Neural progenitor cell (in vitro differentiated cells): Measurements from ENCODE around the gene ADORA2A. TPM values are rescaled to one million over a fixed set of nuclear protein-coding genes. Genes with fewer than 3 reads are reported as not detected.

Experiments
- DNase-seq: peaks from one replicate; pipeline ENCODE4 v3.0.0-alpha.2; 2016; ENCODE audit warnings: low spot score
- H2AFZ ChIP-seq: fragments of 200-600 bp; sonication (generic); replicated peaks from 2 replicates; pipeline ENCODE4 v1.6.1; 2016; ENCODE audit warnings: antibody characterized with exemption
- H3F3A ChIP-seq: fragments of 200-600 bp; sonication (generic); 2 replicates; pipeline ENCODE4 v1.6.1; 2016; ENCODE audit warnings: antibody characterized with exemption, low read depth
- H3K27ac ChIP-seq: fragments of 200-600 bp; sonication (generic); 2 replicates; pipeline ENCODE4 v1.5.1; 2016; ENCODE audit warnings: mild to moderate bottlenecking
- H3K27me3 ChIP-seq: fragments of 200-600 bp; sonication (generic); 2 replicates; pipeline ENCODE4 v1.6.1; 2016; ENCODE audit warnings: mild to moderate bottlenecking, moderate library complexity
- H3K36me3 ChIP-seq: fragments of 200-600 bp; sonication (generic); 2 replicates; pipeline ENCODE4 v1.5.1; 2016
- H3K4me1 ChIP-seq: fragments of 200-600 bp; sonication (generic); 2 replicates; pipeline ENCODE4 v1.6.1; 2016; ENCODE audit warnings: mixed run types
- H3K4me2 ChIP-seq: fragments of 200-600 bp; sonication (generic); 2 replicates; pipeline ENCODE4 v1.6.1; 2016
- H3K4me3 ChIP-seq: fragments of 200-600 bp; sonication (generic); 2 replicates; pipeline ENCODE4 v1.5.1; 2016
- H3K79me2 ChIP-seq: fragments of 200-600 bp; sonication (generic); 2 replicates; pipeline ENCODE4 v1.6.1; 2016; ENCODE audit warnings: low read depth
- H3K9ac ChIP-seq: fragments of 200-600 bp; sonication (generic); 2 replicates; pipeline ENCODE4 v1.6.1; 2016
- H3K9me3 ChIP-seq: fragments of 200-600 bp; sonication (generic); 2 replicates; pipeline ENCODE4 v1.5.1; 2016; ENCODE audit warnings: low read depth
- H4K20me1 ChIP-seq: fragments of 200-600 bp; sonication (generic); 2 replicates; pipeline ENCODE4 v1.6.1; 2016; ENCODE audit warnings: low read depth
- H3K27ac Mint-ChIP-seq: 3 replicates; pipeline ENCODE4 v1.8.0; 2021; ENCODE audit warnings: mixed read lengths
- H3K27me3 Mint-ChIP-seq: 2 replicates; pipeline ENCODE4 v1.8.0; 2022; ENCODE audit warnings: low read depth, mild to moderate bottlenecking, inconsistent platforms, moderate library complexity, mixed read lengths; ENCODE audit not compliant: insufficient read depth
- H3K36me3 Mint-ChIP-seq: 3 replicates; pipeline ENCODE4 v1.8.0; 2021; ENCODE audit warnings: mixed read lengths
- H3K4me1 Mint-ChIP-seq: 3 replicates; pipeline ENCODE4 v1.8.0; 2021; ENCODE audit warnings: mixed read lengths
- H3K4me3 Mint-ChIP-seq: 3 replicates; pipeline ENCODE4 v1.8.0; 2021; ENCODE audit warnings: mild to moderate bottlenecking, moderate library complexity, mixed read lengths
- H3K9me3 Mint-ChIP-seq: 3 replicates; pipeline ENCODE4 v1.8.0; 2020; ENCODE audit warnings: mixed read lengths
- CTCF ChIP-seq: fragments of 200-600 bp; sonication (generic); IDR thresholded peaks from 2 replicates; pipeline ENCODE4 v1.5.1; 2017; ENCODE audit warnings: antibody characterized with exemption, mild to moderate bottlenecking
- EZH2 ChIP-seq: fragments of 200-600 bp; sonication (generic); IDR thresholded peaks from 2 replicates; pipeline ENCODE4 v1.6.1; 2017; ENCODE audit warnings: antibody characterized with exemption, mild to moderate bottlenecking, moderate library complexity
- EZH2phosphoT487 ChIP-seq: fragments of 200-600 bp; sonication (generic); IDR thresholded peaks from 2 replicates; pipeline ENCODE4 v1.6.1; 2017; ENCODE audit warnings: antibody characterized with exemption
- total RNA-seq: library from RNA; depleted of rRNA; stranded (reverse); fragments of >200 nt; gene quantifications from 2 replicates; pipeline ENCODE4 v1.2.3, GENCODE V29; 2015; ENCODE audit warnings: low replicate concordance

Gene ADORA2A
- total RNA-seq, 1 donor from 2014 or later = 0.51 TPM

- Histone ChIP-seq H3K79me2 (no peaks in the 10 kb centered on the region), H3K4me1 (no peaks in the 10 kb centered on the region), H3K27ac (no peak overlapping the region), H3K9me3 (no peaks in the 10 kb centered on the region), H3K4me2 (no peak overlapping the region), H3K27me3 (no peaks in the 10 kb centered on the region), H4K20me1 (peaks cover 11% of the 10 kb centered on the region), H3K36me3 (no peaks in the 10 kb centered on the region), H3K4me3 (no peak overlapping the region), H2AFZ (no peak overlapping the region), H3K9ac (no peak overlapping the region), H3F3A (no peaks in the 10 kb centered on the region)
- no peaks in the 10 kb centered on the region for H3K9me3 Mint-ChIP-seq
- H3K4me1 Mint-ChIP-seq = peaks cover 8% of the 10 kb centered on the region
- H3K36me3 Mint-ChIP-seq = peaks cover 11% of the 10 kb centered on the region
- no peak overlapping the region for H3K4me3 Mint-ChIP-seq
- no peak overlapping the region for H3K27ac Mint-ChIP-seq
- no peak for DNase-seq
- no peak for TF ChIP-seq CTCF
- no peak for TF ChIP-seq EZH2phosphoT487
- TF ChIP-seq EZH2 = no peak
- no peaks in the 10 kb centered on the region for H3K27me3 Mint-ChIP-seq
Observed at GRCh38 chr22:24411256-24412004, 16.0 kb upstream of the ADORA2A start.

- no peak for TF ChIP-seq EZH2phosphoT487
- no peak for TF ChIP-seq CTCF
- no peak for TF ChIP-seq EZH2
- Histone ChIP-seq H3K9ac (no peak overlapping the region), H3K27ac (no peak overlapping the region), H3K4me3 (no peak overlapping the region), H2AFZ (no peak overlapping the region), H4K20me1 (peaks cover 6% of the 10 kb centered on the region), H3K4me2 (no peak overlapping the region), H3K27me3 (no peaks in the 10 kb centered on the region), H3K36me3 (no peaks in the 10 kb centered on the region), H3K79me2 (no peaks in the 10 kb centered on the region), H3K9me3 (no peaks in the 10 kb centered on the region), H3K4me1 (no peaks in the 10 kb centered on the region), H3F3A (no peaks in the 10 kb centered on the region)
- H3K9me3 Mint-ChIP-seq = no peaks in the 10 kb centered on the region
- no peak overlapping the region for H3K4me3 Mint-ChIP-seq
- H3K27me3 Mint-ChIP-seq = no peaks in the 10 kb centered on the region
- DNase-seq = no peak
- H3K27ac Mint-ChIP-seq = no peak overlapping the region
- no peaks in the 10 kb centered on the region for H3K4me1 Mint-ChIP-seq
- H3K36me3 Mint-ChIP-seq = peaks cover 8% of the 10 kb centered on the region
Observed at GRCh38 chr22:24412274-24412673, 15.1 kb upstream of the ADORA2A start.

- H3K27ac Mint-ChIP-seq = no peak overlapping the region
- no peak for DNase-seq
Observed at GRCh38 chr22:24413271-24413670, 14.1 kb upstream of the ADORA2A start.

More at GRCh38 chr22:24413271-24413670, 14.1 kb upstream of the ADORA2A start:
- Histone ChIP-seq H3K27me3 (no peaks in the 10 kb centered on the region), H4K20me1 (peaks cover 4% of the 10 kb centered on the region), H3K4me1 (no peaks in the 10 kb centered on the region), H3K79me2 (no peaks in the 10 kb centered on the region), H3K36me3 (no peaks in the 10 kb centered on the region), H3F3A (no peaks in the 10 kb centered on the region), H3K27ac (no peak overlapping the region), H3K9me3 (no peaks in the 10 kb centered on the region), H3K4me3 (no peak overlapping the region), H2AFZ (no peak overlapping the region), H3K9ac (no peak overlapping the region), H3K4me2 (no peak overlapping the region)
- Mint-ChIP-seq H3K4me1 (no peaks in the 10 kb centered on the region), H3K36me3 (peaks cover 4% of the 10 kb centered on the region), H3K9me3 (no peaks in the 10 kb centered on the region), H3K4me3 (no peak overlapping the region), H3K27me3 (no peaks in the 10 kb centered on the region)
- no peak for TF ChIP-seq CTCF
- TF ChIP-seq EZH2phosphoT487 = no peak
- TF ChIP-seq EZH2 = no peak
